ENCODE data around the gene PTRHD1. TPM values are rescaled to one million over a fixed set of nuclear protein-coding genes. Genes with fewer than 3 reads are reported as not detected.

Gene PTRHD1
- total RNA-seq, 2 experiments from 2014 or later = 15.3 to 15.7 TPM

GRCh38 chr2:24816884-24817283 is 23.7 kb upstream of the PTRHD1 start:
- CTCF ChIA-PET = no interaction called here
- H3K27ac ChIP-seq (ENCODE audit: low read depth in 1 of 2, low read length in 2 of 2) = no peak overlapping the region
- H3K27me3 Mint-ChIP-seq = no peaks in the 10 kb centered on the region

GRCh38 chr2:24816404-24816803 is 23.2 kb upstream of the PTRHD1 start:
- no peak overlapping the region for H3K27ac ChIP-seq (ENCODE audit: low read depth in 1 of 2, low read length in 2 of 2)
- H3K27ac Mint-ChIP-seq = no peak overlapping the region

More at GRCh38 chr2:24816884-24817283, 23.7 kb upstream of the PTRHD1 start:
- no peak for ATAC-seq (ENCODE audit: poor library complexity)
- DNase-seq = no peak
- no peak overlapping the region for H3K27ac Mint-ChIP-seq
- intact Hi-C loops (cut with DNase I, micrococcal nuclease) = loop anchor here in 1 of 2 experiments (5.0 kb wide), 1 partner anchor 60 kb away; no protein-coding TSS in a partner anchor
- no peaks in the 10 kb centered on the region for H3K4me1 ChIP-seq (ENCODE audit: insufficient read depth, low read length)
- TF ChIP-seq CTCF (IDR thresholded peaks at IDR 0.05) = no peak
- peaks cover 41% of the 10 kb centered on the region for H3K36me3 ChIP-seq (ENCODE audit: insufficient read depth, low read length)
- H3K4me1 Mint-ChIP-seq (ENCODE audit: low read depth) = no peaks in the 10 kb centered on the region
- H3K4me3 ChIP-seq (ENCODE audit: low read length) = no peak overlapping the region
- no peaks in the 10 kb centered on the region for H3K9me3 ChIP-seq (ENCODE audit: control insufficient read depth in 1 of 2, insufficient read depth in 1 of 2, low read length in 2 of 2)
- no peak overlapping the region for H3K4me3 Mint-ChIP-seq
- POLR2A ChIA-PET = no interaction called here
- no peaks in the 10 kb centered on the region for H3K9me3 Mint-ChIP-seq
- H3K36me3 Mint-ChIP-seq (ENCODE audit: low read depth) = peaks cover 61% of the 10 kb centered on the region
- no peaks in the 10 kb centered on the region for H3K27me3 ChIP-seq (ENCODE audit: control insufficient read depth in 1 of 2, insufficient read depth in 2 of 2, low read length in 2 of 2)

GRCh38 chr2:24815171-24815570 is 22.0 kb upstream of the PTRHD1 start:
- Mint-ChIP-seq H3K27me3 (no peaks in the 10 kb centered on the region), H3K4me3 (no peak overlapping the region), H3K4me1 (ENCODE audit: low read depth) (no peaks in the 10 kb centered on the region), H3K9me3 (no peaks in the 10 kb centered on the region), H3K36me3 (ENCODE audit: low read depth) (peaks cover 46% of the 10 kb centered on the region), H3K27ac (no peak overlapping the region)
- H3K9me3 ChIP-seq (ENCODE audit: control insufficient read depth in 1 of 2, insufficient read depth in 1 of 2, low read length in 2 of 2) = no peaks in the 10 kb centered on the region
- ATAC-seq (ENCODE audit: poor library complexity) (no peak), DNase-seq (no peak)
- no peaks in the 10 kb centered on the region for H3K27me3 ChIP-seq (ENCODE audit: control insufficient read depth in 1 of 2, insufficient read depth in 2 of 2, low read length in 2 of 2)
- no peaks in the 10 kb centered on the region for H3K4me1 ChIP-seq (ENCODE audit: insufficient read depth, low read length)
- H3K27ac ChIP-seq (ENCODE audit: low read depth in 1 of 2, low read length in 2 of 2) = no peak overlapping the region
- intact Hi-C loops (cut with DNase I, micrococcal nuclease) = loop anchor here in 1 of 2 experiments (5.0 kb wide), 1 partner anchor 58 kb away; no protein-coding TSS in a partner anchor
- TF ChIP-seq CTCF (IDR thresholded peaks at IDR 0.05) = no peak
- H3K36me3 ChIP-seq (ENCODE audit: insufficient read depth, low read length) = peaks cover 31% of the 10 kb centered on the region
- CTCF ChIA-PET = interaction anchor here (0.7 kb wide), 1 partner anchor 238 kb away, joined by 3 read pairs; no protein-coding TSS in a partner anchor
- POLR2A ChIA-PET = interaction anchor here (1.3 kb wide), 1 partner anchor 12 kb away, joined by 3 read pairs; no protein-coding TSS in a partner anchor
- no peak overlapping the region for H3K4me3 ChIP-seq (ENCODE audit: low read length)

More at GRCh38 chr2:24816404-24816803, 23.2 kb upstream of the PTRHD1 start:
- Mint-ChIP-seq H3K36me3 (ENCODE audit: low read depth) (peaks cover 56% of the 10 kb centered on the region), H3K4me1 (ENCODE audit: low read depth) (no peaks in the 10 kb centered on the region), H3K9me3 (no peaks in the 10 kb centered on the region), H3K4me3 (no peak overlapping the region), H3K27me3 (no peaks in the 10 kb centered on the region)
- CTCF ChIA-PET = interaction anchor here (0.6 kb wide), 1 partner anchor 372 kb away, joined by 4 read pairs; no protein-coding TSS in a partner anchor
- DNase-seq (no peak), ATAC-seq (ENCODE audit: poor library complexity) (no peak)
- POLR2A ChIA-PET = no interaction called here
- intact Hi-C loops (cut with DNase I, micrococcal nuclease) = loop anchor here in 1 of 2 experiments (5.0 kb wide), 1 partner anchor 59 kb away; no protein-coding TSS in a partner anchor
- H3K27me3 ChIP-seq (ENCODE audit: control insufficient read depth in 1 of 2, insufficient read depth in 2 of 2, low read length in 2 of 2) = no peaks in the 10 kb centered on the region
- no peak overlapping the region for H3K4me3 ChIP-seq (ENCODE audit: low read length)
- H3K4me1 ChIP-seq (ENCODE audit: insufficient read depth, low read length) = no peaks in the 10 kb centered on the region
- peaks cover 40% of the 10 kb centered on the region for H3K36me3 ChIP-seq (ENCODE audit: insufficient read depth, low read length)
- H3K9me3 ChIP-seq (ENCODE audit: control insufficient read depth in 1 of 2, insufficient read depth in 1 of 2, low read length in 2 of 2) = no peaks in the 10 kb centered on the region
- no peak for TF ChIP-seq CTCF (IDR thresholded peaks at IDR 0.05)

Data from CD4-positive, alpha-beta T cell (primary cell).